DLD1 (cell line): ENCODE measurements around the gene CLK3.

ENCODE experiments used
- in situ Hi-C: cut with HindIII; loops from 2 replicates; pipeline ENCODE4 v1.10.0; 2017; ENCODE audit warnings: low sequenced_read_pairs

Gene CLK3

GRCh38 chr15:74669627-74670026 is 54.0 kb downstream of the CLK3 start:
- in situ Hi-C loops = no loop called here

GRCh38 chr15:74674161-74674560 is 58.5 kb downstream of the CLK3 start:
- in situ Hi-C loops = no loop called here

- in situ Hi-C loops = no loop called here
Observed at GRCh38 chr15:74676801-74677200, 61.2 kb downstream of the CLK3 start.
